Middle frontal gyrus (tissue), 1 donor: ENCODE measurements around the gene ZHX3.

ENCODE experiments used
- DNase-seq: peaks from one replicate; pipeline ENCODE4 v3.0.0-alpha.2; 2015; ENCODE audit warnings: low spot score; ENCODE audit errors: extremely low spot score

ZHX3 gene

DNA sequence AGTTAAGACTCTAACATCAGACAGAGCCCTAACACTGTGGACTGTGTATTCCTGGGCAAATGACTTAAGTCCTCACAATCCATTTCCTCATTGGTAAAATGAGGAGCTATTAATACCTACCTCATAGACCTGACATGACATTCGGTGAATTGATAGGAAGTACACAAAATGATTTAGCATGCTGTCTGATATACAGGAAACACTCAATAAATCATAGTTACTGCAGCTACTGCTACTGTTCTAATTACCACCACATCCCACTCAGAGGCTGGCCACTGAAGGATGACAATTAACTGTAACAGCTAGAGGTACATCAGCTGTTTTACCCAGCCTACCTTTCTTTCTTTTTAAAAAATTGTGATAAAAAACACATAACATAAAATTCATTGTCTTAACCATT, 92.4 kb downstream of the ZHX3 start:
- DNase-seq: no peak

GRCh38 chr20:41224281-41224680, 93.2 kb downstream of the ZHX3 start:
- DNase-seq: no peak

DNA sequence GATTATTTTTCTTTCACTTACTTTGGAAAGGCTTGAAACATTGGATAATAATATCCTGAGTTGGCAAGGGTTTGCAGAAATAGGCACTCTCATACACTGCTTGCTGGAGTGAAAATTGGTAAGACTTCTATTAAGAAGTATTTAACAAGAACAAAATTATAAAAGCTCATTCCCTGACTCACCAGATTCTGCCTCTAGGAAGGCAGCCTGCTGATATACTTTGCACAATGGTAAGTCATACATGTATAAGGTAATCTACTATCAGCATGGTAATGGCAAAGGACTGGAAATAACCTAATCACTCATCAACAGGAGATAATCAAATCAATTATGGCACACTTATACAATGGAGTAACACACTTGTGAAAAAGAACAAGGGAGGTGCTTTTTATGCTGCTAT, 94.4 kb downstream of the ZHX3 start:
- DNase-seq: no peak

DNA sequence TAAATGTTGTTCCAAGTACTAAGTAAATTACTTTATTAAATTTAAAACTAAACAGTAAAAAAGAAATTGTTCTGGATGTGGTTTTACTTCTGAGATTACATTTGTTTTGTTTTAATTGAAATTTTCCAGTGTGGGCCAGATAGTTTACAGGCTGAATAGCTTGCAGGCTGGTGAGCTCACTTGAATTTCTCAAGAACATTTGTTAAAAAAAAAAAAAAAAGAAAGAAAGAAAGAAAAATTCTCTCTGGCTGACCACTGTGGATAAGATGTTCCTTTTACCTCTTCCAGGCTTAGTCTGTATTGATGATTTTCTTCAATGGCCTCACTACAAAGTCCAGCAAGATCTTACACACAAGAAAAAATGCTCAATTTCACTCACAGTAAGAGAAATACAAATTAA, 94.8 kb downstream of the ZHX3 start:
- no peak for DNase-seq

- peak; percentile 75 for DNase-seq
These were observed 95.2 kb downstream of the ZHX3 start for GRCh38 chr20:41222296-41222695.

DNA sequence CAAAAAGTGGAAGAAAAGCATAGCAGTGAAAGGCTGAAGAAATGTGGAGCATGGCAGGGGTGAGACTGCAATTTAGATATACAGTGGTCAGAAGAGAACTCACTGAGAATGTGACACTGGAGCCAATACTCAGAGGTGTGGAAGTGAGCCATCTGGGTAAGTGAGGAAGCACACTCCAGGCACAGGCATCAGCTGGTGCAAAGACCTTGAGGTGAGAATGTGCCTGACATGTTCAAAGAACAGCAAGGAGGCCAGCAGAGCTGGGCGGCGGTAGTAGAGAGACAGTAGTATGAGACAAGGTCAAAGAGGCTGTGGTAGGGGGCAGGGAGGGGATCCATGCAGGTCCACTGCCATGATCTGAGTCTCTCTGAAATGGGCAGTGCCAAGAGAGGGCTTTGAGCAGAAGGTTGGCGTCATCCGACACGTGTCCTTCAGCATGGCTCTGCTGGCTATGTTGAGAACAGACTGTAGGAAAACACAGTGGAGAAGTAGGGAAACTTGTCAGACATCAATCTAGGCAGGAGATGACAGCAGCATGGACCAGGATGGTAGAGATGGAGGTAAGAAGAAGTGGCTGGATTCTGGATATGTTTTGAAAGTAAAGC, 95.8 kb downstream of the ZHX3 start:
- no peak for DNase-seq

- DNase-seq: no peak
These were observed 97.7 kb downstream of the ZHX3 start for GRCh38 chr20:41219824-41220223.

DNA sequence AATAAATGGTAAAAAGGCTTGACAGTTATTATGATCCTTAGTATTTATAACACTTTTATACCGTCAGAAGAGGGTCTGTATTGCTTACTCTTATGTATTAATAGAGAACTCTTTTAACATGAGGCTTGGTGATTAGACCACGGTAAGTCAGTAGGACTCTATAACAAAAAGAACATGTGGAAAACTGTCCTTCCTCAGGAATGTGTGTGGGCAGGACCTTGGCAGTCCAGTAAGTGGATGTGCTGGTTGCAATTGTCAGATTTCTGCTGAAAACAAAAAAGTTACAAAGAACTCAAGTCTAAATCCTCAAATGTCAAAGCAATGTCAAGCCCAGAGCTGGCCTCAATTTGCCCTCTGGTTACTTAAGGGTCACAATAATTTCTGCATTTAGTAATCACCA, 99.1 kb downstream of the ZHX3 start:
- DNase-seq: no peak

- DNase-seq: no peak
These were observed 100.1 kb downstream of the ZHX3 start for GRCh38 chr20:41217422-41217821.

DNA sequence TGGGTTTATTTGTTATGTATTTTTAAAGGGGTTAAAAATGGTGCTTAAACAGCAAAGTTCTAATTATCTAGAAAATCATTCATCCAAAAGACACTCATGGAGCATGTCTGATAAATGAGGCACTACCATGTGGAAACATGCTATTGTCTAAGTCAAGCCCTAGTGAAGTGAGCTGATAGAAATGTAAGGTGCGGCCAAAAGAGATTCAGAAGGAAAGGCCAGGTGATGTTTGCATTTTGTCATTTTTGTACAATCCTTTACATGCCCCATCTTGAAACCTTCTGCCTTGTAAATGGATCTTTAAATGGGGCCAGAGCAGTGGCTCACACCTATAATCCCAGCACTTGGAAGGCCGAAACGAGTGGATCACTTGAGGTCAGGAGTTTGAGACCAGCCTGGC, 102.9 kb downstream of the ZHX3 start:
- no peak for DNase-seq

DNA sequence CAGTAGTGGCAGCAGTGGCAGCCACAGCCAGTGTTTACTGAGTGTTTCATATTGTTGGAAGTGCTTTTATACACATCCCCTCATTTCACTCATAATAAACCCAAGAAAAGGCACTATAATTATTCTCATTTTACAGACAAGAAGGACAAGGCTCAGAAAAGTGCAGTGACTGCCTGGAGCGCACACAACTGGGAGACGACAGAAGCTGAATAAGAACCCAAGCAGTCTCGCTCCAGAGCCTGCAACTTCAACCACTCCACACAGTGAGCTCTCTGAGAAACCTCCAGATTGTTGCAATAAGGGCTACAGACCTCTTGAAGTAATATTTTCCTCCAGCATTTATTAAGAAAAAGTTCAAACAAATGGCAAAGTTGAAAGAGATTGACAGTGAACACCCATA, 103.3 kb downstream of the ZHX3 start:
- no peak for DNase-seq

GRCh38 chr20:41213150-41213820, 104.2 kb downstream of the ZHX3 start:
- no peak for DNase-seq

GRCh38 chr20:41205313-41205712, 112.2 kb downstream of the ZHX3 start:
- peak; percentile 69 for DNase-seq

- no peak for DNase-seq
These were observed 112.9 kb downstream of the ZHX3 start for GRCh38 chr20:41204304-41205265.

- DNase-seq: no peak
These were observed 113.9 kb downstream of the ZHX3 start for GRCh38 chr20:41203660-41204059.

DNA sequence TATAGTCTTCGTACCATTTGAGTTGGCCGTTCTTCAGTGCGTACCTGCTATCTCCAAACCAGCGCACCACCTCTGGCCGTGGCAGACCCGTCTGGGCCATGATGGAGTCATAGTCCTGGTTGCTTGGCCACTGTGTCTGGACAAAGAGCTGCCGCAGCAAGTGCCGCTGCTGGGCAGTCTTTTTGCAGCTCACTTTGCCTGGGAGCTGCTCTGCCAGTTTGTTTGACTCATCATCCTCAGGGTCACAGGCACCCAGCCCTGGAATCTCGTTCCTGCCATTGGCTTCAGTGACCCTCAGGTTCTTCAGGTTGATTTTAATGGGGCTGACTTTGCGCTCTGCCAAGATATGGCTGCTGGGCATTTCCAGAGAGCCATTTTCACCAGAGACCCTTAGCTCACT, 115.1 kb downstream of the ZHX3 start:
- DNase-seq: no peak

DNA sequence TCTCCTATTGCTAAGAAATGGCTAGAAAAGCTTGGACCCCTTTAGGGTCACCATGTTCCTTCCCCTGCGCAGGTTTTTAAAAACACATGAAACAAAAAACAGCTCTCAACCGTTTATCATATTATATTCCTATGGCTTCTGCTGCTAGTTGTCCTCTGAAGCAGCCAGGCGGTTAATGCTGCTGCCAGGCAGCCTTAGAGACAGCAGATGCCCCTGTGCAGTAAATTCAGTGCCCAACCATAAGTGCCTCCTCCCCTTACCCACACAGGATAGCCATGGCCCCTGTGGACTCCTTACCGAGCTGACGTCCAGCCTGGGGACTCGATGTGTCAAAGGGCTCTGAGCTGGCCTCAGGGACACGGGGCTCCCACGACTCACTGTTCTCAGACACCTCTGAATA, 115.8 kb downstream of the ZHX3 start:
- no peak for DNase-seq

DNA sequence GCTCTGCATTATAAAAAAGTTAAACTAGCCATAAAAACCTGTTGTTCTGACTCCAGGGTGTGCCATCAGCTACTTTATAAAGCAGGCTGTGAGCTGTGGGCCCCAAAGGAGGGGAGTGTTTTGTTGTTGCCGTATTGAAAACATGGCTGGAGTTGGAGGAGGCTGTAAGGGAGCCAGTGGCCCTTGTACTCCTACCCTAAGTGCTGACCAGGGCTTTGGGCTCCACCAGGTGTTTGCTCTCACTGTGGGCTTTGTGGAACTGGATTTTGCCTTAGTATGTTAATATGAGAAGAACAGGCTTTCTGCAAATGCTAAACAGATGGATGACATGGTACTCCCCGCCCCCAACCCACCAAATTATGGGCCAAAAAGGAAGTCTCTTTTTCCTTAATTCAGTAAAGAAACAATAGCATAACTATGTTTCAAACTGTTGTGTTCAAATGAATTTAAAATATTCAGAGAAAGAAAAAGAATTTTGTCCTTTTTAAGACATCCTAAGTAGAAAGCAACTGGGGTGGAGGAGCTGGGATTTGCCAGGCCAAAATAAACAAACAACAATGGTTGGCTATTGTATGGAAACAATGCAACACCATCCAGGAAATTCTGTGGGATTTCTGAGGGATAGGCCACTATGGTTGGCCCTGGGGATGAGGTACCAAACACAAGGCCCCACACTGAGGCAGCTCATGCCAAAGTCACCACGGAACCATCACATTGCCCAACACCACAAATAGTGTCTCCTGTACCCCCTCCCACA, 116.9 kb downstream of the ZHX3 start:
- DNase-seq: no peak

- DNase-seq: no peak
These were observed 119.1 kb downstream of the ZHX3 start for GRCh38 chr20:41198443-41198842.

- DNase-seq: no peak
These were observed 120.8 kb downstream of the ZHX3 start for GRCh38 chr20:41196653-41197225.

GRCh38 chr20:41192575-41192974, 125.0 kb downstream of the ZHX3 start:
- DNase-seq: no peak
